PFSK-1 (cell line): Measurements from ENCODE around the gene JADE2.

Experiments
- FOXP2 ChIP-seq: optimal IDR thresholded peaks from 2 replicates; pipeline ENCODE3; 2011; ENCODE audit warnings: borderline replicate concordance, control low read depth, inconsistent platforms; ENCODE audit not compliant: insufficient read depth; ENCODE audit errors: extremely low read length, extremely low read depth
- POLR2AphosphoS5 ChIP-seq: IDR thresholded peaks from 2 replicates; pipeline ENCODE4 v1.6.1; 2012; ENCODE audit warnings: low read depth, mild to moderate bottlenecking, control low read depth, low read length, moderate library complexity
- REST ChIP-seq, 2 experiments: IDR thresholded peaks; 2 replicates each; pipeline versions ENCODE4 v1.6.1 to v1.8.0; 2011 to 2012; ENCODE audit warnings: low read depth in 2 of 2, low read length in 2 of 2, control low read depth in 1 of 2, inconsistent platforms in 1 of 2, mild to moderate bottlenecking in 1 of 2, moderate library complexity in 1 of 2; ENCODE audit not compliant: insufficient read depth in 1 of 2
- SIN3A ChIP-seq: IDR thresholded peaks from 2 replicates; pipeline ENCODE4 v1.6.1; 2012; ENCODE audit warnings: mild to moderate bottlenecking, low read length, moderate library complexity, borderline replicate concordance; ENCODE audit not compliant: insufficient read depth
- TAF1 ChIP-seq: IDR thresholded peaks from 2 replicates; pipeline ENCODE4 v1.6.1; 2012; ENCODE audit warnings: low read length, control low read depth, borderline replicate concordance; ENCODE audit not compliant: insufficient read depth

JADE2 gene

GRCh38 chr5:134570886-134571285 is 45.4 kb downstream of the JADE2 start:
- TF ChIP-seq TAF1 (no peak), SIN3A (no peak), REST (IDR thresholded peaks at IDR 0.05; ENCODE audit: insufficient read depth in 1 of 2, low read depth in 2 of 2, low read length in 2 of 2) (no peak), POLR2AphosphoS5 (no peak), FOXP2 (no peak)

GRCh38 chr5:134571693-134572405 is 46.4 kb downstream of the JADE2 start:
- TF ChIP-seq FOXP2 (no peak), TAF1 (no peak)

- no peak for TF ChIP-seq SIN3A
- TF ChIP-seq FOXP2: no peak
- no peak for TF ChIP-seq REST (IDR thresholded peaks at IDR 0.05; ENCODE audit: insufficient read depth in 1 of 2, low read depth in 2 of 2, low read length in 2 of 2)
- no peak for TF ChIP-seq TAF1
- no peak for TF ChIP-seq POLR2AphosphoS5
Observed at GRCh38 chr5:134572811-134573210, 47.3 kb downstream of the JADE2 start.

- TF ChIP-seq REST (IDR thresholded peaks at IDR 0.05; ENCODE audit: insufficient read depth in 1 of 2, low read depth in 2 of 2, low read length in 2 of 2) (no peak), POLR2AphosphoS5 (no peak), SIN3A (no peak), FOXP2 (no peak), TAF1 (no peak)
Observed at GRCh38 chr5:134574521-134574920, 49.1 kb downstream of the JADE2 start.

GRCh38 chr5:134575316-134575715 is 49.8 kb downstream of the JADE2 start:
- TF ChIP-seq POLR2AphosphoS5 (no peak), FOXP2 (no peak), TAF1 (no peak), SIN3A (no peak), REST (IDR thresholded peaks at IDR 0.05; ENCODE audit: insufficient read depth in 1 of 2, low read depth in 2 of 2, low read length in 2 of 2) (no peak)
